ENCODE data around the gene YIPF6. TPM values are rescaled to one million over a fixed set of nuclear protein-coding genes. Genes with fewer than 3 reads are reported as not detected.
A peak's percentile ranks its signal among the peaks of the same experiment; 100 is the strongest.

The YIPF6 gene
- total and polyA plus RNA-seq, 2 donors (not counting 1 experiment from before 2014, with no cell fraction given), result 2.4 to 18.6 TPM

DNA sequence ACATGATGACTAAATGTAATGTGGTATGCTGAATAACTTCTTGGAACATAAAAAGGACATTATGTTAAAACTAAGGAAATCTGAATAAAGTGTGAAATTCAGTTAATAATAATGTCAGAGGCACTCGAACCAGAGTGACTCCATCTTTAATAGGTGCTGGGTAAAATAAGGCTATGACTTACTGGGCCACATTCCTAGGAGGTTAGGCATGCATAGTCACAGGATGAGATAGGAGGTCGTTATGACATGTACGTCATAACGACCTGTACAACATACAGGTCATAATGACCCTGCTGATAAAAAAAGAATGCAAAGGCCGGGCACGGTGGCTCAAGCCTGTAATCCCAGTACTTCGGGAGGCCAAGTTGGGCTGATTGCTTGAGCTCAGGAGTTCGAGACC, 36.7 kb upstream of the YIPF6 start:
- no peak overlapping the region for H3K27ac Mint-ChIP-seq
- POLR2A ChIA-PET, result no interaction called here
- no peaks in the 10 kb centered on the region for H3K27me3 Mint-ChIP-seq
- DNase-seq, result peak; percentile 1
- CTCF ChIA-PET, result interaction anchor here (0.5 to 0.7 kb wide), 2 partner anchors 266 to 1731 kb away, joined by 3 to 5 read pairs; no protein-coding TSS in a partner anchor
- no peaks in the 10 kb centered on the region for H3K4me1 ChIP-seq (ENCODE audit: control insufficient read depth in 2 of 2, insufficient read depth in 2 of 2, low read length in 2 of 2)
- TF ChIP-seq EZH2 (IDR thresholded peaks at IDR 0.05; ENCODE audit: borderline replicate concordance, insufficient read depth, low read depth, low read length, poor library complexity, severe bottlenecking), result no peak
- TF ChIP-seq, protein P1, sequence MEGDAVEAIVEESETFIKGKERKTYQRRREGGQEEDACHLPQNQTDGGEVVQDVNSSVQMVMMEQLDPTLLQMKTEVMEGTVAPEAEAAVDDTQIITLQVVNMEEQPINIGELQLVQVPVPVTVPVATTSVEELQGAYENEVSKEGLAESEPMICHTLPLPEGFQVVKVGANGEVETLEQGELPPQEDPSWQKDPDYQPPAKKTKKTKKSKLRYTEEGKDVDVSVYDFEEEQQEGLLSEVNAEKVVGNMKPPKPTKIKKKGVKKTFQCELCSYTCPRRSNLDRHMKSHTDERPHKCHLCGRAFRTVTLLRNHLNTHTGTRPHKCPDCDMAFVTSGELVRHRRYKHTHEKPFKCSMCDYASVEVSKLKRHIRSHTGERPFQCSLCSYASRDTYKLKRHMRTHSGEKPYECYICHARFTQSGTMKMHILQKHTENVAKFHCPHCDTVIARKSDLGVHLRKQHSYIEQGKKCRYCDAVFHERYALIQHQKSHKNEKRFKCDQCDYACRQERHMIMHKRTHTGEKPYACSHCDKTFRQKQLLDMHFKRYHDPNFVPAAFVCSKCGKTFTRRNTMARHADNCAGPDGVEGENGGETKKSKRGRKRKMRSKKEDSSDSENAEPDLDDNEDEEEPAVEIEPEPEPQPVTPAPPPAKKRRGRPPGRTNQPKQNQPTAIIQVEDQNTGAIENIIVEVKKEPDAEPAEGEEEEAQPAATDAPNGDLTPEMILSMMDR (IDR thresholded peaks at IDR 0.05), result no peak
- no peaks in the 10 kb centered on the region for H3K9me3 Mint-ChIP-seq (ENCODE audit: insufficient read depth)
- H2AFZ ChIP-seq (ENCODE audit: insufficient read depth, low read depth, low read length, poor library complexity, severe bottlenecking), result no peak overlapping the region
- H3K9ac ChIP-seq (ENCODE audit: low read length), result no peak overlapping the region
- no peaks in the 10 kb centered on the region for H3K4me1 Mint-ChIP-seq
- H3K4me2 ChIP-seq (replicated peaks; ENCODE audit: low read depth, low read length, poor library complexity, severe bottlenecking), result no peak overlapping the region
- H3K36me3 ChIP-seq (replicated peaks in 1 of 2; ENCODE audit: control extremely low read depth in 1 of 2, control insufficient read depth in 1 of 2, extremely low read depth in 1 of 2, insufficient read depth in 2 of 2, low read length in 1 of 2), result no peaks in the 10 kb centered on the region
- intact Hi-C loops (cut with micrococcal nuclease), result no loop called here
- H3K27me3 ChIP-seq (replicated peaks in 1 of 4; ENCODE audit: control extremely low read depth in 1 of 4, control insufficient read depth in 3 of 4, insufficient read depth in 4 of 4, low read length in 3 of 4), result no peaks in the 10 kb centered on the region
- H4K20me1 ChIP-seq (ENCODE audit: control insufficient read depth, insufficient read depth, low read length, poor library complexity, severe bottlenecking), result no peaks in the 10 kb centered on the region
- no peaks in the 10 kb centered on the region for H3K79me2 ChIP-seq (ENCODE audit: control insufficient read depth, insufficient read depth, low read length)
- H3K27ac ChIP-seq (ENCODE audit: low read length in 2 of 2), result no peak overlapping the region
- no peak overlapping the region for H3K4me3 ChIP-seq (ENCODE audit: control extremely low read depth in 1 of 5, extremely low read depth in 1 of 5, insufficient read depth in 1 of 5, low read depth in 2 of 5, low read length in 4 of 5)
- H3K4me3 Mint-ChIP-seq, result no peak overlapping the region
- WGBS (ENCODE audit: insufficient coverage), result 100% methylated on average over 1 of the region's 8 CpGs
- ATAC-seq (ENCODE audit: low read depth), result no peak
- no peaks in the 10 kb centered on the region for H3K9me3 ChIP-seq (ENCODE audit: control extremely low read depth in 1 of 3, control insufficient read depth in 2 of 3, insufficient read depth in 1 of 3, low read length in 2 of 3)

DNA sequence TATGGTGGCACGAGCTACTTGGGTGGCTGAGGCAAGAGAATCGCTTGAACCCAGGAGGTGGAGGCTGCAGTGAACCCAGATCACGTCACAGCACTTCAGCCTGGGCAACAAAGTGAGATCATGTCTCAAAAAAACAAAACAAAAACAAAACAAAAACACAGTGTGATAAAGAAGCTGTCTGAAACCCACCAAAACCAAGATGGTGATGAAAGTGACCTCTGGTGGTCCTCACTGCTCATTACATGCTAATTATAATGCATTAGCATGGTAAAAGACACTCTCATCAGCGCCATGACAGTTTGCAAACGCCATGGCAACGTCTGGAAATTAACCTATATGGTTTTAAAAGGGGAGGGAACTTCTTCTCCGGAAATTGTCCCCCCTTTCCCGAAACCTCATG, 36.2 kb upstream of the YIPF6 start:
- no CpG with 5 or more reads among the region's 8 CpGs for WGBS (ENCODE audit: insufficient coverage)
- Histone ChIP-seq H4K20me1 (ENCODE audit: control insufficient read depth, insufficient read depth, low read length, poor library complexity, severe bottlenecking) (no peaks in the 10 kb centered on the region), H3K27ac (ENCODE audit: low read length in 2 of 2) (no peak overlapping the region), H3K27me3 (replicated peaks in 1 of 4; ENCODE audit: control extremely low read depth in 1 of 4, control insufficient read depth in 3 of 4, insufficient read depth in 4 of 4, low read length in 3 of 4) (no peaks in the 10 kb centered on the region), H3K9me3 (ENCODE audit: control extremely low read depth in 1 of 3, control insufficient read depth in 2 of 3, insufficient read depth in 1 of 3, low read length in 2 of 3) (no peaks in the 10 kb centered on the region), H2AFZ (ENCODE audit: insufficient read depth, low read depth, low read length, poor library complexity, severe bottlenecking) (peak overlapping the region; percentile 19), H3K9ac (ENCODE audit: low read length) (no peak overlapping the region), H3K36me3 (replicated peaks in 1 of 2; ENCODE audit: control extremely low read depth in 1 of 2, control insufficient read depth in 1 of 2, extremely low read depth in 1 of 2, insufficient read depth in 2 of 2, low read length in 1 of 2) (no peaks in the 10 kb centered on the region), H3K4me1 (ENCODE audit: control insufficient read depth in 2 of 2, insufficient read depth in 2 of 2, low read length in 2 of 2) (no peaks in the 10 kb centered on the region), H3K79me2 (ENCODE audit: control insufficient read depth, insufficient read depth, low read length) (no peaks in the 10 kb centered on the region), H3K4me2 (replicated peaks; ENCODE audit: low read depth, low read length, poor library complexity, severe bottlenecking) (no peak overlapping the region), H3K4me3 (ENCODE audit: control extremely low read depth in 1 of 5, extremely low read depth in 1 of 5, insufficient read depth in 1 of 5, low read depth in 2 of 5, low read length in 4 of 5) (no peak overlapping the region)
- intact Hi-C loops (cut with micrococcal nuclease), result no loop called here
- DNase-seq, result peak; percentile 21
- no peak for ATAC-seq (ENCODE audit: low read depth)
- POLR2A ChIA-PET, result no interaction called here
- Mint-ChIP-seq H3K4me1 (no peaks in the 10 kb centered on the region), H3K4me3 (no peak overlapping the region), H3K9me3 (ENCODE audit: insufficient read depth) (no peaks in the 10 kb centered on the region), H3K27me3 (no peaks in the 10 kb centered on the region), H3K27ac (no peak overlapping the region)
- CTCF ChIA-PET, result interaction anchor here (0.5 to 0.7 kb wide), 2 partner anchors 266 to 1731 kb away, joined by 3 to 5 read pairs; no protein-coding TSS in a partner anchor
- TF ChIP-seq EZH2 (IDR thresholded peaks at IDR 0.05; ENCODE audit: borderline replicate concordance, insufficient read depth, low read depth, low read length, poor library complexity, severe bottlenecking), result no peak
- TF ChIP-seq, protein P1 (IDR thresholded peaks at IDR 0.05), result peak; percentile 34

Data from B cell (primary cell).